OCI-LY7 (cell line): ENCODE measurements around the gene BANF2. TPM values are rescaled to one million over a fixed set of nuclear protein-coding genes. Genes with fewer than 3 reads are reported as not detected.

Source experiments
- BruUV-seq: library from RNA; stranded (reverse); fragments of 400-500 nt; replicated peaks from 2 replicates; lab custom pipeline; 2021; lab: Mats Ljungman, UMichigan
- CTCF ChIA-PET: fragments of 300-600 bp; sonication (Branson Sonifier 250); formaldehyde crosslinking; loops from one replicate; lab custom pipeline; 2022; ENCODE audit warnings: antibody characterized with exemption; ENCODE audit not compliant: unreplicated experiment; lab: Charles Lee
- POLR2A ChIA-PET: fragments of 300-600 bp; sonication (Branson Sonifier 250); formaldehyde crosslinking; loops from one replicate; lab custom pipeline; 2022; ENCODE audit warnings: antibody characterized with exemption; lab: Charles Lee
- DNase-seq: peaks from one replicate; pipeline ENCODE4 v3.0.0-alpha.2; 2015; ENCODE audit warnings: low spot score
- H2AFZ ChIP-seq: fragments of 200-600 bp; sonication (generic), shearing (Covaris generic); 2 replicates; pipeline ENCODE4 v1.6.1; 2014; ENCODE audit warnings: mild to moderate bottlenecking, antibody characterized with exemption, low read length, moderate library complexity
- H3K27ac ChIP-seq: fragments of 200-600 bp; sonication (generic); 2 replicates; pipeline ENCODE4 v1.5.1; 2014; ENCODE audit warnings: mixed run types, low read depth, mild to moderate bottlenecking, moderate library complexity, low read length, inconsistent platforms; ENCODE audit not compliant: poor library complexity, severe bottlenecking
- H3K36me3 ChIP-seq: fragments of 200-600 bp; sonication (generic); 2 replicates; pipeline ENCODE4 v1.6.1; 2014; ENCODE audit warnings: mild to moderate bottlenecking, antibody characterized with exemption, low read length, moderate library complexity, mixed read lengths; ENCODE audit not compliant: insufficient read depth
- H3K4me1 ChIP-seq: fragments of 200-600 bp; sonication (generic); 2 replicates; pipeline ENCODE4 v1.5.1; 2014; ENCODE audit warnings: mild to moderate bottlenecking, low read length; ENCODE audit not compliant: insufficient read depth, poor library complexity, severe bottlenecking
- H3K4me2 ChIP-seq: fragments of 200-600 bp; sonication (generic); 2 replicates; pipeline ENCODE4 v1.6.1; 2014; ENCODE audit warnings: mild to moderate bottlenecking, low read length
- H3K4me3 ChIP-seq: fragments of 200-600 bp; sonication (generic); 2 replicates; pipeline ENCODE4 v1.5.1; 2014; ENCODE audit warnings: mild to moderate bottlenecking, low read depth, low read length; ENCODE audit not compliant: poor library complexity, severe bottlenecking
- H3K79me2 ChIP-seq: fragments of 200-600 bp; sonication (generic); 2 replicates; pipeline ENCODE4 v1.6.1; 2016; ENCODE audit warnings: low read depth, mild to moderate bottlenecking, low read length, moderate library complexity, mixed read lengths; ENCODE audit not compliant: insufficient read depth
- H3K9me2 ChIP-seq: fragments of 200-600 bp; sonication (generic); 2 replicates; pipeline ENCODE4 v1.6.1; 2016; ENCODE audit warnings: mild to moderate bottlenecking, low read length, mixed read lengths; ENCODE audit not compliant: insufficient read depth
- H3K9me3 ChIP-seq: fragments of 200-600 bp; sonication (generic); 2 replicates; pipeline ENCODE4 v1.6.1; 2014; ENCODE audit warnings: mild to moderate bottlenecking, mixed run types, low read length, mixed read lengths
- H4K20me1 ChIP-seq: fragments of 200-600 bp; sonication (generic); 2 replicates; pipeline ENCODE4 v1.6.1; 2014; ENCODE audit warnings: mild to moderate bottlenecking, antibody characterized with exemption, low read length, moderate library complexity, mixed read lengths; ENCODE audit not compliant: insufficient read depth
- CTCF ChIP-seq: fragments of 200-600 bp; sonication (generic); conservative IDR thresholded peaks from 2 replicates; pipeline ENCODE4 v1.5.1; 2014; ENCODE audit warnings: mild to moderate bottlenecking, antibody characterized with exemption, low read length, moderate library complexity, mixed read lengths
- EZH2phosphoT487 ChIP-seq: fragments of 200-600 bp; sonication (generic); IDR thresholded peaks from 2 replicates; pipeline ENCODE4 v1.6.1; 2018; ENCODE audit warnings: low read depth, borderline replicate concordance, mild to moderate bottlenecking, mixed run types, antibody characterized with exemption, low read length, moderate library complexity, mixed read lengths
- intact Hi-C: fragments of 100-400 bp; cut with micrococcal nuclease; formaldehyde crosslinking; loops from one replicate; pipeline ENCODE4 v1.10.0; 2022; ENCODE audit not compliant: unreplicated experiment
- total RNA-seq, 2 experiments: library from RNA; depleted of rRNA in 1 of 2; stranded (reverse); fragments of >200 nt in 1 of 2; shearing (Covaris generic) in 1 of 2; gene quantifications; 2 replicates each; pipeline ENCODE4 v1.2.3, GENCODE V29; 2014 to 2022

Gene BANF2
- total RNA-seq, 2 experiments from 2014 or later: not detected

GRCh38 chr20:17759449-17759848, 59.7 kb downstream of the BANF2 start:
- ChIA-PET POLR2A (no interaction called here), CTCF (no interaction called here)
- Histone ChIP-seq H4K20me1 (no peaks in the 10 kb centered on the region), H3K79me2 (no peaks in the 10 kb centered on the region), H2AFZ (no peak overlapping the region), H3K36me3 (no peaks in the 10 kb centered on the region), H3K27ac (no peak overlapping the region), H3K9me2 (no peaks in the 10 kb centered on the region), H3K4me3 (no peak overlapping the region), H3K4me2 (no peak overlapping the region), H3K9me3 (no peaks in the 10 kb centered on the region), H3K4me1 (no peaks in the 10 kb centered on the region)
- BruUV-seq: no TSS peak
- no peak for TF ChIP-seq CTCF
- no peak for TF ChIP-seq EZH2phosphoT487
- intact Hi-C loops: no loop called here
- no peak for DNase-seq

GRCh38 chr20:17761604-17762003, 61.8 kb downstream of the BANF2 start:
- H3K4me3 ChIP-seq: no peak overlapping the region
- H3K27ac ChIP-seq: no peak overlapping the region
- peak; percentile 28 for DNase-seq
- ChIA-PET CTCF (no interaction called here), POLR2A (no interaction called here)
- TF ChIP-seq EZH2phosphoT487 (no peak), CTCF (no peak)
- BruUV-seq: no TSS peak
- no peaks in the 10 kb centered on the region for H3K36me3 ChIP-seq
- H3K79me2 ChIP-seq: no peaks in the 10 kb centered on the region
- intact Hi-C loops: no loop called here
- no peaks in the 10 kb centered on the region for H4K20me1 ChIP-seq
- no peak overlapping the region for H3K4me2 ChIP-seq
- peak overlapping the region; percentile 59; the same call in 1 of the 2 replicates for H2AFZ ChIP-seq
- H3K9me3 ChIP-seq: no peaks in the 10 kb centered on the region
- no peaks in the 10 kb centered on the region for H3K4me1 ChIP-seq
- no peaks in the 10 kb centered on the region for H3K9me2 ChIP-seq

- H3K79me2 ChIP-seq: no peaks in the 10 kb centered on the region
Observed at GRCh38 chr20:17762243-17762872, 62.6 kb downstream of the BANF2 start.

More at GRCh38 chr20:17762243-17762872, 62.6 kb downstream of the BANF2 start:
- H3K27ac ChIP-seq: no peak overlapping the region
- H4K20me1 ChIP-seq: no peaks in the 10 kb centered on the region
- no peak overlapping the region for H3K4me2 ChIP-seq
- H2AFZ ChIP-seq: no peak overlapping the region
- no peaks in the 10 kb centered on the region for H3K9me3 ChIP-seq
- no peaks in the 10 kb centered on the region for H3K4me1 ChIP-seq
- intact Hi-C loops: no loop called here
- POLR2A ChIA-PET: no interaction called here
- no peaks in the 10 kb centered on the region for H3K9me2 ChIP-seq
- DNase-seq: no peak
- no peak overlapping the region for H3K4me3 ChIP-seq
- CTCF ChIA-PET: no interaction called here
- no peaks in the 10 kb centered on the region for H3K36me3 ChIP-seq
- TF ChIP-seq EZH2phosphoT487 (no peak), CTCF (no peak)
- no TSS peak for BruUV-seq
